Astrocyte (in vitro differentiated cells and primary cell): ENCODE results near the gene RNF144A. TPM values are rescaled to one million over a fixed set of nuclear protein-coding genes. Genes with fewer than 3 reads are reported as not detected.
"Not testable (repeated sequence)": the region's sequence is repeated elsewhere in the genome, so short reads cannot be mapped to it uniquely, and the experiment has no call there.

Source experiments
- DNase-seq: peaks from one replicate; pipeline ENCODE4 v3.0.0-alpha.2; 2010; ENCODE audit warnings: low read depth
- FAIRE-seq: peaks from 2 replicates; lab custom pipeline; 2011; peaks lifted over from hg19 to GRCh38; lab: Jason Lieb, UNC
- H2AFZ ChIP-seq: 2 replicates; pipeline ENCODE4 v1.6.0; 2012; ENCODE audit warnings: low read depth, low read length, inconsistent platforms
- H3K27ac ChIP-seq: 2 replicates; pipeline ENCODE4 v1.5.1; 2011; ENCODE audit warnings: low read depth, low read length, inconsistent platforms
- H3K27me3 ChIP-seq: 2 replicates; pipeline ENCODE4 v1.6.0; 2011; ENCODE audit warnings: low read length, inconsistent platforms; ENCODE audit not compliant: insufficient read depth
- H3K36me3 ChIP-seq: 2 replicates; pipeline ENCODE4 v1.5.1; 2011; ENCODE audit warnings: low read length, inconsistent platforms; ENCODE audit not compliant: insufficient read depth
- H3K4me1 ChIP-seq: 2 replicates; pipeline ENCODE4 v1.5.1; 2011; ENCODE audit warnings: low read length, inconsistent platforms; ENCODE audit not compliant: insufficient read depth
- H3K4me2 ChIP-seq: 2 replicates; pipeline ENCODE4 v1.6.0; 2012; ENCODE audit warnings: low read length, inconsistent platforms
- H3K4me3 ChIP-seq: 2 replicates; pipeline ENCODE4 v1.5.1; 2011; ENCODE audit warnings: low read depth, mild to moderate bottlenecking, low read length, inconsistent platforms; ENCODE audit not compliant: insufficient read depth
- H3K79me2 ChIP-seq: 2 replicates; pipeline ENCODE4 v1.6.0; 2012; ENCODE audit warnings: mild to moderate bottlenecking, low read length, inconsistent platforms; ENCODE audit not compliant: insufficient read depth
- H3K9ac ChIP-seq: 2 replicates; pipeline ENCODE4 v1.6.0; 2012; ENCODE audit warnings: mild to moderate bottlenecking, low read length, inconsistent platforms
- H3K9me3 ChIP-seq: 2 replicates; pipeline ENCODE4 v1.5.1; 2012; ENCODE audit warnings: low read depth, mild to moderate bottlenecking, low read length, inconsistent platforms; ENCODE audit not compliant: insufficient read depth
- H4K20me1 ChIP-seq: 2 replicates; pipeline ENCODE4 v1.6.0; 2012; ENCODE audit warnings: low read length, inconsistent platforms; ENCODE audit not compliant: insufficient read depth
- H3K27ac Mint-ChIP-seq: one replicate; pipeline ENCODE4 v1.8.0; 2021; ENCODE audit warnings: mild to moderate bottlenecking, mixed read lengths; ENCODE audit not compliant: unreplicated experiment
- H3K27me3 Mint-ChIP-seq: one replicate; pipeline ENCODE4 v1.8.0; 2021; ENCODE audit warnings: low read depth, mixed read lengths; ENCODE audit not compliant: unreplicated experiment
- H3K36me3 Mint-ChIP-seq: one replicate; pipeline ENCODE4 v1.8.0; 2021; ENCODE audit warnings: low read depth, mixed read lengths; ENCODE audit not compliant: unreplicated experiment
- H3K4me1 Mint-ChIP-seq: one replicate; pipeline ENCODE4 v1.8.0; 2021; ENCODE audit warnings: low read depth, mixed read lengths; ENCODE audit not compliant: unreplicated experiment
- H3K4me3 Mint-ChIP-seq: one replicate; pipeline ENCODE4 v1.8.0; 2021; ENCODE audit warnings: mild to moderate bottlenecking, moderate library complexity, mixed read lengths; ENCODE audit not compliant: unreplicated experiment
- H3K9me3 Mint-ChIP-seq: one replicate; pipeline ENCODE4 v1.8.0; 2021; ENCODE audit warnings: mild to moderate bottlenecking, mixed read lengths; ENCODE audit not compliant: unreplicated experiment
- EZH2 ChIP-seq: IDR thresholded peaks from 2 replicates; pipeline ENCODE4 v1.6.1; 2012; ENCODE audit warnings: mild to moderate bottlenecking, low read length, inconsistent platforms; ENCODE audit not compliant: insufficient read depth
- total RNA-seq: library from RNA; stranded (reverse); gene quantifications from 2 replicates; pipeline ENCODE4 v1.2.1, GENCODE V29; 2021
- TF ChIP-seq, protein P1 (sequence below): IDR thresholded peaks from 2 replicates; pipeline ENCODE4 v1.5.1; 2011; ENCODE audit warnings: low read depth, mild to moderate bottlenecking, inconsistent platforms, low read length, moderate library complexity; ENCODE audit not compliant: insufficient read depth

RNF144A gene
- total RNA-seq, 1 donor from 2014 or later: 4.9 TPM

DNA sequence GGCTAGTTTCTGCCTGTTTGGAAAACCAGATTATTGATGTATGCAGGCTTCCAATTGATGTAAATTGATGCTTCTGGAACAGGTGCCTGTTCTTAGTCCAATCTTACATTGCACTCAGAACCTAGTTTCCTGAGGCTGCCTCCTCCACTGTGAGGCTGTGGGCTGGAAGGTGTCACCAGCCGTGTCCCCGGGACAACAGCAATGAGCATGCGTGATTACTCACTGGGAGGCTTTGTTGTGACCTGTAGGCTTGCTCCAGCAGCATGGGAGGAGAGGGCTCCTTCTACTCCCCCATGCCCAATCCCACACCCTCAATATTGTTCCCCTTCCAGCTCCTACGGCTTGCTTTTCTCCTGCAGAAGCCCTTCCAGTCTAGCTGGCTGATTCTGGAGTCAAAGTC, 28.5 kb upstream of the RNF144A start:
- no peaks in the 10 kb centered on the region for H4K20me1 ChIP-seq
- H3K9ac ChIP-seq: no peak overlapping the region
- no peak overlapping the region for H2AFZ ChIP-seq
- no peaks in the 10 kb centered on the region for H3K36me3 ChIP-seq
- H3K27ac ChIP-seq: no peak overlapping the region
- H3K4me3 Mint-ChIP-seq: no peak overlapping the region
- H3K4me1 ChIP-seq: no peaks in the 10 kb centered on the region
- FAIRE-seq (no peak), DNase-seq (no peak)
- H3K9me3 Mint-ChIP-seq: no peaks in the 10 kb centered on the region
- H3K27ac Mint-ChIP-seq: no peak overlapping the region
- no peaks in the 10 kb centered on the region for H3K27me3 ChIP-seq
- TF ChIP-seq, protein P1, sequence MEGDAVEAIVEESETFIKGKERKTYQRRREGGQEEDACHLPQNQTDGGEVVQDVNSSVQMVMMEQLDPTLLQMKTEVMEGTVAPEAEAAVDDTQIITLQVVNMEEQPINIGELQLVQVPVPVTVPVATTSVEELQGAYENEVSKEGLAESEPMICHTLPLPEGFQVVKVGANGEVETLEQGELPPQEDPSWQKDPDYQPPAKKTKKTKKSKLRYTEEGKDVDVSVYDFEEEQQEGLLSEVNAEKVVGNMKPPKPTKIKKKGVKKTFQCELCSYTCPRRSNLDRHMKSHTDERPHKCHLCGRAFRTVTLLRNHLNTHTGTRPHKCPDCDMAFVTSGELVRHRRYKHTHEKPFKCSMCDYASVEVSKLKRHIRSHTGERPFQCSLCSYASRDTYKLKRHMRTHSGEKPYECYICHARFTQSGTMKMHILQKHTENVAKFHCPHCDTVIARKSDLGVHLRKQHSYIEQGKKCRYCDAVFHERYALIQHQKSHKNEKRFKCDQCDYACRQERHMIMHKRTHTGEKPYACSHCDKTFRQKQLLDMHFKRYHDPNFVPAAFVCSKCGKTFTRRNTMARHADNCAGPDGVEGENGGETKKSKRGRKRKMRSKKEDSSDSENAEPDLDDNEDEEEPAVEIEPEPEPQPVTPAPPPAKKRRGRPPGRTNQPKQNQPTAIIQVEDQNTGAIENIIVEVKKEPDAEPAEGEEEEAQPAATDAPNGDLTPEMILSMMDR: no peak
- no peak for TF ChIP-seq EZH2
- H3K9me3 ChIP-seq: no peaks in the 10 kb centered on the region
- H3K4me3 ChIP-seq: no peak overlapping the region
- H3K4me2 ChIP-seq: no peak overlapping the region
- no peaks in the 10 kb centered on the region for H3K27me3 Mint-ChIP-seq
- no peaks in the 10 kb centered on the region for H3K79me2 ChIP-seq
- H3K36me3 Mint-ChIP-seq: no peaks in the 10 kb centered on the region
- H3K4me1 Mint-ChIP-seq: peaks cover 4% of the 10 kb centered on the region

DNA sequence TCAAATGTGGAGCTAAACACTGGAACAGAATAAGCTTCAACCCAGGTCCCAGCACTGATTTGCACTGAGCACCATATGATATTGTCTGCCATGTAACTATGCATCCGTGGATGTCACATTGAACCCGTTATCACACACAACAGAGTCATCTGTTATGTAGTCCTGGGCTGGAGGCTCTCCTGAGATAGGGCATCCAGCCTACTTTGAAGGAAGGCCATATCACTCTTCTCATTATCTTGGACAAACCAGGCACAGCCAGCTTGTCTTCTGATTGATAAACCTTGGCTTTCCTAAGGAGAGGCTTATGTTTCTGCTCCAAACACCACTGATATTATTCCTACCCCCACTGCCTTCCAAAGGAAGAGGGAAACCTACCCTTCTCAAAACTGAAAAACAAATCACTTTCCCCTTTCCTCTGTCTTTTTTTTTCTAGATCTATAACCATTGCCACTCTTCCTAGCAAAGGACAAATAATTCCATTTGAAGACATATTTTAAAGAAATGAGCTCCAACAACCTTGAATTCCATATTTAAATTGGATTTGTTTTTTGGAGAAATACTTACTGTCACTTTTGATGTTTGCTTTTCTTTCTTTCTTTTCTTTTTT, 23.2 kb upstream of the RNF144A start:
- Histone ChIP-seq H3K79me2 (no peaks in the 10 kb centered on the region), H3K27ac (no peak overlapping the region), H3K27me3 (no peaks in the 10 kb centered on the region), H3K4me1 (no peaks in the 10 kb centered on the region), H3K9ac (no peak overlapping the region), H3K4me3 (no peak overlapping the region), H3K9me3 (no peaks in the 10 kb centered on the region), H4K20me1 (no peaks in the 10 kb centered on the region), H2AFZ (no peak overlapping the region), H3K36me3 (no peaks in the 10 kb centered on the region), H3K4me2 (no peak overlapping the region)
- FAIRE-seq (no peak), DNase-seq (no peak)
- TF ChIP-seq, protein P1: no peak
- TF ChIP-seq EZH2: no peak
- Mint-ChIP-seq H3K4me1 (no peaks in the 10 kb centered on the region), H3K9me3 (no peaks in the 10 kb centered on the region), H3K4me3 (no peak overlapping the region), H3K27ac (no peak overlapping the region), H3K27me3 (no peaks in the 10 kb centered on the region), H3K36me3 (peaks cover 3% of the 10 kb centered on the region)

DNA sequence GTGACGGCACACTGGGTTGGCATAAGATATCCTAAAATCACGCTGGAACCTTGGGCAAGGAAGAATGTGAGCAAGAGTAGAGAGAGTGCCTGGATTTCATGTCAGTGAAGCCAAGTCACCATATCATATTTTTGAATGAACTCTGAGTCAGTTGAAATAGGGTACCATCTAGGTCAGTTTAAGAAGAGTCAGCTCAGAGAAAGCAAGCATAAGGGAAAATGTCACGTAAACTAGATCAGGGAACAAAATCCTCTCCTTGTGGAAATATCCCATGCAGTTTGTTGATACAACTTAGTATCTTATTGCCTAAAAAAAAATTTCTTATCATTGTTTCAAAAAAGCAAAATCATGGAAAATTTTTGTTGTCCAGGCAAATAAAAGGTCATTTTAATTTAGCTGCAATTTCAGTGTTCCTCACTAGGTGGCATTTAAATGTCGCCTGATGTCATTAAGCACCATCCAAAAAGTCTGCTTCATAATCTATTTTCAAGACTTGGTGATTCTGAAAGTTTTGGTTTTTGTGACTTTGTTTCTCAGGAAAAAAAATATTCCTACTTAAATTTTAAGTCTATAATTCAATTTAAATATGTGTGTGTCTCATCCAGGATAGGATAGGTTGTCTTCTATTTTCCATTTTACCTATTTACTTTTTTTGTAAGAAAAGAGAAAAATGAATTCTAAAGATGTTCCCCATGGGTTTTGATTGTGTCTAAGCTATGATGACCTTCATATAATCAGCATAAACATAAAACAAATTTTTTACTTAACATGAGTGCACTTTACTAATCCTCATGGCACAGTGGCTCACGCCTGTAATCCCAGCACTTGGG, 20.1 kb upstream of the RNF144A start:
- H3K27ac Mint-ChIP-seq: no peak overlapping the region
- DNase-seq (peak; percentile 22), FAIRE-seq (no peak)
- H3K36me3 Mint-ChIP-seq: peaks cover 5% of the 10 kb centered on the region
- H3K27me3 ChIP-seq: no peaks in the 10 kb centered on the region
- H3K27ac ChIP-seq: no peak overlapping the region
- no peak overlapping the region for H3K4me3 ChIP-seq
- no peaks in the 10 kb centered on the region for H3K9me3 ChIP-seq
- peaks cover 9% of the 10 kb centered on the region for H3K9me3 Mint-ChIP-seq
- H3K4me2 ChIP-seq: no peak overlapping the region
- no peak overlapping the region for H3K4me3 Mint-ChIP-seq
- H3K27me3 Mint-ChIP-seq: no peaks in the 10 kb centered on the region
- no peaks in the 10 kb centered on the region for H3K4me1 Mint-ChIP-seq
- no peak overlapping the region for H3K9ac ChIP-seq
- no peak for TF ChIP-seq EZH2
- TF ChIP-seq, protein P1: peak; percentile 66
- H3K36me3 ChIP-seq: no peaks in the 10 kb centered on the region
- no peaks in the 10 kb centered on the region for H4K20me1 ChIP-seq
- no peaks in the 10 kb centered on the region for H3K79me2 ChIP-seq
- H3K4me1 ChIP-seq: no peaks in the 10 kb centered on the region
- H2AFZ ChIP-seq: no peak overlapping the region

DNA sequence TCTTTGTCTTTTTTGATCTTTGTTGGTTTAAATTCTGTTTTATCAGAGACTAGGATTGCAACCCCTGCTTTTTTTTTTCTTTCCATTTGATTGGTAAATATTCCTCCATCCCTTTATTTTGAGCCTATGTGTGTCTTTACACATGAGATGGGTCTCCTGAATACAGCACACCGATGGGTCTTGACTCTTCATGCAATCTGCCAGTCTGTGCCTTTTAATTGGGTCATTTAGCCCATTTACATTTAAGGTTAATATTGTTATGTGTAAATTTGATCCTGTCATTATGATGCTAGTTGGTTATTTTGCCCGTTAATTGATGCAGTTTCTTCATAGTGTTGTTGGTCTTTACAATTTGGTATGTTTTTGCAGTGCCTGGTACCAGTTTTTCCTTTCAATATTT, 14.6 kb upstream of the RNF144A start:
- DNase-seq, H3K27me3 Mint-ChIP-seq, H3K9me3 ChIP-seq, H3K4me1 Mint-ChIP-seq, H3K9ac ChIP-seq, H3K27ac ChIP-seq, H3K4me1 ChIP-seq, FAIRE-seq, H3K4me3 ChIP-seq, H3K36me3 ChIP-seq, H3K79me2 ChIP-seq, H3K27ac Mint-ChIP-seq, H4K20me1 ChIP-seq, H3K36me3 Mint-ChIP-seq, H3K27me3 ChIP-seq, H3K4me2 ChIP-seq, H3K4me3 Mint-ChIP-seq, H2AFZ ChIP-seq: not testable (repeated sequence)
- H3K9me3 Mint-ChIP-seq: peaks cover 13% of the 10 kb centered on the region
